NCI-H2081 treated with DMSO at 0.1 percent for 48 hours (cell line): ENCODE data around the gene NT5DC2.

Source experiments
- DNase-seq: peaks from one replicate; lab custom pipeline; 2025; lab: John Stamatoyannopoulos, UW

NT5DC2 gene

GRCh38 chr3:52524752-52525679 is 8.6 kb downstream of the NT5DC2 start:
- DNase-seq: no peak

- no peak for DNase-seq
Measured at GRCh38 chr3:52524258-52524751, 9.4 kb downstream of the NT5DC2 start.

- no peak for DNase-seq
Measured at GRCh38 chr3:52523386-52524257, 10.0 kb downstream of the NT5DC2 start.

- DNase-seq: no peak
Measured at GRCh38 chr3:52522651-52523251, 10.9 kb downstream of the NT5DC2 start.

- no peak for DNase-seq
Measured at GRCh38 chr3:52521881-52522650, 11.6 kb downstream of the NT5DC2 start.

GRCh38 chr3:52521488-52521824 is 12.2 kb downstream of the NT5DC2 start:
- no peak for DNase-seq

GRCh38 chr3:52520716-52521487 is 12.8 kb downstream of the NT5DC2 start:
- DNase-seq: no peak

GRCh38 chr3:52520141-52520667 is 13.5 kb downstream of the NT5DC2 start:
- DNase-seq: no peak

GRCh38 chr3:52519445-52520140 is 14.1 kb downstream of the NT5DC2 start:
- DNase-seq: no peak

- DNase-seq: no peak
Measured at GRCh38 chr3:52518723-52519444, 14.8 kb downstream of the NT5DC2 start.

GRCh38 chr3:52517796-52518722 is 15.6 kb downstream of the NT5DC2 start:
- no peak for DNase-seq

- no peak for DNase-seq
Measured at GRCh38 chr3:52516509-52517195, 17.0 kb downstream of the NT5DC2 start.

GRCh38 chr3:52515192-52515591 is 18.5 kb downstream of the NT5DC2 start:
- DNase-seq: no peak

- no peak for DNase-seq
Measured at GRCh38 chr3:52514576-52514975, 19.1 kb downstream of the NT5DC2 start.

GRCh38 chr3:52513281-52513680 is 20.4 kb downstream of the NT5DC2 start:
- no peak for DNase-seq

- no peak for DNase-seq
Measured at GRCh38 chr3:52512727-52513126, 20.9 kb downstream of the NT5DC2 start.

- no peak for DNase-seq
Measured at GRCh38 chr3:52512105-52512504, 21.6 kb downstream of the NT5DC2 start.

GRCh38 chr3:52511509-52511908 is 22.1 kb downstream of the NT5DC2 start:
- DNase-seq: no peak
